ENCODE measurements around the gene GDF9. TPM values are rescaled to one million over a fixed set of nuclear protein-coding genes. Genes with fewer than 3 reads are reported as not detected.

Gene GDF9
- total and polyA plus RNA-seq, 10 of the 15 experiments (the other 5 are each of a cell fraction or from before 2014, with no cell fraction given) = 0.11 to 1.5 (median 0.34) TPM

DNA sequence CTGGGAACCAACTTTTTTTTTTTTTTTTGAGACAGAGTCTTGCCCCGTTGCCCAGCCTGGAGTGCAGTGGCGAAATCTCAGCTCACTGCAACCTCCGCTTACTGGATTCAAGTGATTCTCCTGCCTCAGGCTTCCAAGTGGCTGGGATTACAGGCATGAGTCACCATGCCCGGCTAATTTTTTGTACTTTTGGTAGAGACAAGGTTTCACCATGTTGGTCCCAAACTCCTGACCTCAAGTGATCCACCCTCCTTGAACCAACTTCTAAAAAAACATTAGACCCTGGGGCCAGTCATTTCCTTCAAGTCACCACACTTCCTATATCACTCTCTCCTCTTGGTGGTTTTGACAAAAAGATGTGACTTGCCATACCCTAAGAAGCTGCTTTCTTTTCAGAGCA is 25.0 kb downstream of the GDF9 start:
- no peaks in the 10 kb centered on the region for H3K9me3 ChIP-seq (replicated peaks; ENCODE audit: control insufficient read depth, insufficient read depth, low read length)
- POLR2A ChIA-PET = interaction anchor here (0.6 kb wide), 1 partner anchor 263 kb away, joined by 3 read pairs; no protein-coding TSS in a partner anchor
- intact Hi-C loops (cut with micrococcal nuclease; ENCODE audit: unreplicated experiment) (no loop called here), in situ Hi-C loops (cut with MboI) (no loop called here)
- no peaks in the 10 kb centered on the region for H3K36me3 ChIP-seq (ENCODE audit: control insufficient read depth in 2 of 2, insufficient read depth in 2 of 2, low read length in 1 of 2)
- H3K27ac ChIP-seq (ENCODE audit: control insufficient read depth, insufficient read depth) = no peak overlapping the region
- H4K20me1 ChIP-seq (ENCODE audit: control insufficient read depth, insufficient read depth) = no peaks in the 10 kb centered on the region
- DNase-seq (ENCODE audit: low read depth, low spot score) (no peak), FAIRE-seq (no peak), ATAC-seq (no peak)
- CTCF ChIA-PET = interaction anchor here (0.7 kb wide), 1 partner anchor 1567 kb away, joined by 3 read pairs; no protein-coding TSS in a partner anchor
- no peaks in the 10 kb centered on the region for H3K4me1 ChIP-seq (ENCODE audit: control insufficient read depth, insufficient read depth, low read length)
- H3K27me3 ChIP-seq (replicated peaks in 1 of 2; ENCODE audit: control insufficient read depth in 2 of 2, insufficient read depth in 2 of 2, low read length in 1 of 2) = no peaks in the 10 kb centered on the region
- SMC1A ChIA-PET (ENCODE audit: uncharacterized antibody, unreplicated experiment) = interaction anchor here (1.0 kb wide), 1 partner anchor 202 kb away, joined by 4 read pairs; no protein-coding TSS in a partner anchor
- BruUV-seq (replicated peaks) = no TSS peak
- H3K9ac ChIP-seq (ENCODE audit: control insufficient read depth, insufficient read depth, low read length) = no peak overlapping the region
- H3K4me2 ChIP-seq (ENCODE audit: control insufficient read depth, insufficient read depth) = no peak overlapping the region
- WGBS (ENCODE audit: insufficient coverage, insufficient replicate concordance, low lambda C conversion rate, missing lambda C conversion rate) = 79% methylated on average over 4 of the region's 4 CpGs
- RAD21 ChIA-PET (ENCODE audit: unreplicated experiment) = interaction anchor here (1.5 kb wide), 1 partner anchor 22 kb away, joined by 3 read pairs; no protein-coding TSS in a partner anchor
- H3K79me2 ChIP-seq (ENCODE audit: control insufficient read depth, insufficient read depth, low read length) = no peaks in the 10 kb centered on the region
- H3K4me3 ChIP-seq = no peak overlapping the region
- H2AFZ ChIP-seq (ENCODE audit: control insufficient read depth, low read depth, low read length) = no peak overlapping the region
- TF ChIP-seq, protein P1, sequence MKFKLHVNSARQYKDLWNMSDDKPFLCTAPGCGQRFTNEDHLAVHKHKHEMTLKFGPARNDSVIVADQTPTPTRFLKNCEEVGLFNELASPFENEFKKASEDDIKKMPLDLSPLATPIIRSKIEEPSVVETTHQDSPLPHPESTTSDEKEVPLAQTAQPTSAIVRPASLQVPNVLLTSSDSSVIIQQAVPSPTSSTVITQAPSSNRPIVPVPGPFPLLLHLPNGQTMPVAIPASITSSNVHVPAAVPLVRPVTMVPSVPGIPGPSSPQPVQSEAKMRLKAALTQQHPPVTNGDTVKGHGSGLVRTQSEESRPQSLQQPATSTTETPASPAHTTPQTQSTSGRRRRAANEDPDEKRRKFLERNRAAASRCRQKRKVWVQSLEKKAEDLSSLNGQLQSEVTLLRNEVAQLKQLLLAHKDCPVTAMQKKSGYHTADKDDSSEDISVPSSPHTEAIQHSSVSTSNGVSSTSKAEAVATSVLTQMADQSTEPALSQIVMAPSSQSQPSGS (IDR thresholded peaks at IDR 0.05; ENCODE audit: low read length) = no peak
- no peak for TF ChIP-seq STAT1 (conservative IDR thresholded peaks at IDR 0.05)
- no peak for TF ChIP-seq TCF7 (IDR thresholded peaks at IDR 0.05; ENCODE audit: borderline replicate concordance)
- no peak for TF ChIP-seq RELA (IDR thresholded peaks at IDR 0.05; ENCODE audit: borderline replicate concordance, partially characterized antibody)
- TF ChIP-seq POLR2AphosphoS5 (IDR thresholded peaks at IDR 0.05; ENCODE audit: low read length) = no peak
- TF ChIP-seq, protein P2, sequence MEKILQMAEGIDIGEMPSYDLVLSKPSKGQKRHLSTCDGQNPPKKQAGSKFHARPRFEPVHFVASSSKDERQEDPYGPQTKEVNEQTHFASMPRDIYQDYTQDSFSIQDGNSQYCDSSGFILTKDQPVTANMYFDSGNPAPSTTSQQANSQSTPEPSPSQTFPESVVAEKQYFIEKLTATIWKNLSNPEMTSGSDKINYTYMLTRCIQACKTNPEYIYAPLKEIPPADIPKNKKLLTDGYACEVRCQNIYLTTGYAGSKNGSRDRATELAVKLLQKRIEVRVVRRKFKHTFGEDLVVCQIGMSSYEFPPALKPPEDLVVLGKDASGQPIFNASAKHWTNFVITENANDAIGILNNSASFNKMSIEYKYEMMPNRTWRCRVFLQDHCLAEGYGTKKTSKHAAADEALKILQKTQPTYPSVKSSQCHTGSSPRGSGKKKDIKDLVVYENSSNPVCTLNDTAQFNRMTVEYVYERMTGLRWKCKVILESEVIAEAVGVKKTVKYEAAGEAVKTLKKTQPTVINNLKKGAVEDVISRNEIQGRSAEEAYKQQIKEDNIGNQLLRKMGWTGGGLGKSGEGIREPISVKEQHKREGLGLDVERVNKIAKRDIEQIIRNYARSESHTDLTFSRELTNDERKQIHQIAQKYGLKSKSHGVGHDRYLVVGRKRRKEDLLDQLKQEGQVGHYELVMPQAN (conservative IDR thresholded peaks at IDR 0.05) = no peak
- TF ChIP-seq HDGF (IDR thresholded peaks at IDR 0.05) = no peak
- TF ChIP-seq CEBPB (IDR thresholded peaks at IDR 0.05; ENCODE audit: borderline replicate concordance in 1 of 2, low read depth in 2 of 2, low read length in 2 of 2) = no peak
- TF ChIP-seq, protein P3, sequence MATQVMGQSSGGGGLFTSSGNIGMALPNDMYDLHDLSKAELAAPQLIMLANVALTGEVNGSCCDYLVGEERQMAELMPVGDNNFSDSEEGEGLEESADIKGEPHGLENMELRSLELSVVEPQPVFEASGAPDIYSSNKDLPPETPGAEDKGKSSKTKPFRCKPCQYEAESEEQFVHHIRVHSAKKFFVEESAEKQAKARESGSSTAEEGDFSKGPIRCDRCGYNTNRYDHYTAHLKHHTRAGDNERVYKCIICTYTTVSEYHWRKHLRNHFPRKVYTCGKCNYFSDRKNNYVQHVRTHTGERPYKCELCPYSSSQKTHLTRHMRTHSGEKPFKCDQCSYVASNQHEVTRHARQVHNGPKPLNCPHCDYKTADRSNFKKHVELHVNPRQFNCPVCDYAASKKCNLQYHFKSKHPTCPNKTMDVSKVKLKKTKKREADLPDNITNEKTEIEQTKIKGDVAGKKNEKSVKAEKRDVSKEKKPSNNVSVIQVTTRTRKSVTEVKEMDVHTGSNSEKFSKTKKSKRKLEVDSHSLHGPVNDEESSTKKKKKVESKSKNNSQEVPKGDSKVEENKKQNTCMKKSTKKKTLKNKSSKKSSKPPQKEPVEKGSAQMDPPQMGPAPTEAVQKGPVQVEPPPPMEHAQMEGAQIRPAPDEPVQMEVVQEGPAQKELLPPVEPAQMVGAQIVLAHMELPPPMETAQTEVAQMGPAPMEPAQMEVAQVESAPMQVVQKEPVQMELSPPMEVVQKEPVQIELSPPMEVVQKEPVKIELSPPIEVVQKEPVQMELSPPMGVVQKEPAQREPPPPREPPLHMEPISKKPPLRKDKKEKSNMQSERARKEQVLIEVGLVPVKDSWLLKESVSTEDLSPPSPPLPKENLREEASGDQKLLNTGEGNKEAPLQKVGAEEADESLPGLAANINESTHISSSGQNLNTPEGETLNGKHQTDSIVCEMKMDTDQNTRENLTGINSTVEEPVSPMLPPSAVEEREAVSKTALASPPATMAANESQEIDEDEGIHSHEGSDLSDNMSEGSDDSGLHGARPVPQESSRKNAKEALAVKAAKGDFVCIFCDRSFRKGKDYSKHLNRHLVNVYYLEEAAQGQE (IDR thresholded peaks at IDR 0.05; ENCODE audit: low read depth, low read length) = no peak
- TF ChIP-seq CBFB (IDR thresholded peaks at IDR 0.05; ENCODE audit: low read depth) = no peak
- TF ChIP-seq, protein P4, sequence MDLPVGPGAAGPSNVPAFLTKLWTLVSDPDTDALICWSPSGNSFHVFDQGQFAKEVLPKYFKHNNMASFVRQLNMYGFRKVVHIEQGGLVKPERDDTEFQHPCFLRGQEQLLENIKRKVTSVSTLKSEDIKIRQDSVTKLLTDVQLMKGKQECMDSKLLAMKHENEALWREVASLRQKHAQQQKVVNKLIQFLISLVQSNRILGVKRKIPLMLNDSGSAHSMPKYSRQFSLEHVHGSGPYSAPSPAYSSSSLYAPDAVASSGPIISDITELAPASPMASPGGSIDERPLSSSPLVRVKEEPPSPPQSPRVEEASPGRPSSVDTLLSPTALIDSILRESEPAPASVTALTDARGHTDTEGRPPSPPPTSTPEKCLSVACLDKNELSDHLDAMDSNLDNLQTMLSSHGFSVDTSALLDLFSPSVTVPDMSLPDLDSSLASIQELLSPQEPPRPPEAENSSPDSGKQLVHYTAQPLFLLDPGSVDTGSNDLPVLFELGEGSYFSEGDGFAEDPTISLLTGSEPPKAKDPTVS (IDR thresholded peaks at IDR 0.05; ENCODE audit: low read depth, low read length) = no peak
- TF ChIP-seq BCL11A (IDR thresholded peaks at IDR 0.05; ENCODE audit: low read depth, low read length) = no peak
- TF ChIP-seq ZNF207 (IDR thresholded peaks at IDR 0.05; ENCODE audit: borderline replicate concordance) = no peak
- TF ChIP-seq SUZ12 (IDR thresholded peaks at IDR 0.05; ENCODE audit: unreplicated experiment) = no peak
- TF ChIP-seq BACH1 (IDR thresholded peaks at IDR 0.05; ENCODE audit: borderline replicate concordance) = no peak
- TF ChIP-seq MTA2 (IDR thresholded peaks at IDR 0.05; ENCODE audit: low read depth) = no peak
- no peak for TF ChIP-seq ESRRA (IDR thresholded peaks at IDR 0.05; ENCODE audit: low read length)

Measured in GM12878 (cell line).